HG02588 (cell line): Measurements from ENCODE around the gene ANO9.
"Not testable (repeated sequence)": the region's sequence is repeated elsewhere in the genome, so short reads cannot be mapped to it uniquely, and the experiment has no call there.

ENCODE experiments used
- ATAC-seq: cut with Tn5 transposase; IDR thresholded peaks from one replicate; pipeline ENCODE4 v1.9.1; 2021; ENCODE audit warnings: mild to moderate bottlenecking, moderate library complexity; ENCODE audit not compliant: unreplicated experiment

Gene ANO9

DNA sequence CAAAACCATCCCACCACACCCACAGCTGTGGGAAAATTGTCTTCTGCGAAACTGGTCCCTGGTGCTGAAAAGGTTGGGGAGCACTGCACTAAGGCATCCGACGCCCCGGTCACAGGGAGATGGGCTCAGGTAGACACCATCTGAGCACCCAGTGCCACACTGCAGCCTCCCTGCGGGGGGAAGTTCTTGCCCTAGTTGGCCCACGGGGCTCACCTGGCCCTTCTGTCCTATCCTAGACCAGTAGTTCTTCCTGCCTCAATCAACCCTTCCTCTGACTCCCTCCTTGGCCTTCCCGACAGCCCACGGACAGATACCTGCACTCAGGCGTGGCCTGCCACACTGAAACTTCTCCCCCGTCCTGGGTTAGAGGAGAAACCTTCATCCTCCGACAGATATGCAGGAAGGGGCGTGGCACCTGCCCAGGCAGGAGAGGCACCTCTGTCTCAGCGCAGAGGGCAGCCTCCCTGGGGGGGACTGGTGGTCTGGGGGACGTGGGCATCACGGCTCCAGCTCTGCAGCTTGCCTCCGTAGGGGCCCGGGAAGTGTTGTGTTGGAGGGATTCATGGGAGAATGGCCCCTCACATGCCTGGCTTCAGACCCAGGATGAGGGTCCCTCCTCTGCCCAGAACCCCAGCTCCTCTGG is 4.5 kb downstream of the ANO9 start:
- ATAC-seq, result no peak

DNA sequence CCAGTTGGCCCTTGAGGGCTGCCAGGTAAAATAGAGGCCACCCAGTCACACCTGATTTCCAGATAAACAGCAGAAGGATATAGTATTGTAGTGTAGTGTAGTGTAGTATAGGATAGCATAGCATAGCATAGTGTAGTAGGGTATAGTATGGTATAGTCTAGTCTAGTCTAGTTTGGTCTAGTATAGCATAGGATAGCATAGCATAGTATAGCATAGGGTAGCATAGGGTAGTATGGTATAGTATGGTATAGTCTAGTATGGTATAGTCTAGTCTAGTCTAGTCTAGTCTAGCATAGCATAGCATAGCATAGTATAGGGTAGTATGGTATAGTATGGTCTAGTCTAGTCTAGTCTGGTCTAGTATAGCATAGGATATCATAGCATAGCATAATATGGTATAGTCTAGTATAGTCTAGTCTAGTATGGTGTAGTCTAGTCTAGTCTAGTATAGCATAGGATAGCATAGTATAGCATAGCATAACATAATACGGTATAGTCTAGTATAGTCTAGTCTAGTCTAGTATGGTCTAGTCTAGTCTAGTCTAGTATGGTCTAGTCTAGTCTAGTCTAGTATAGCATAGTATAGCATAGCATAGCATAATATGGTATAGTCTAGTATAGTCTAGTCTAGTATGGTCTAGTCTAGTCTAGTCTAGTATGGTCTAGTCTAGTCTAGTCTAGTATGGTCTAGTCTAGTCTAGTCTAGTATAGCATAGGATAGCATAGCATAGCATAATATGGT is 6.6 kb downstream of the ANO9 start:
- ATAC-seq, result not testable (repeated sequence)

GRCh38 chr11:434496-434895 is 7.3 kb downstream of the ANO9 start:
- no peak for ATAC-seq

DNA sequence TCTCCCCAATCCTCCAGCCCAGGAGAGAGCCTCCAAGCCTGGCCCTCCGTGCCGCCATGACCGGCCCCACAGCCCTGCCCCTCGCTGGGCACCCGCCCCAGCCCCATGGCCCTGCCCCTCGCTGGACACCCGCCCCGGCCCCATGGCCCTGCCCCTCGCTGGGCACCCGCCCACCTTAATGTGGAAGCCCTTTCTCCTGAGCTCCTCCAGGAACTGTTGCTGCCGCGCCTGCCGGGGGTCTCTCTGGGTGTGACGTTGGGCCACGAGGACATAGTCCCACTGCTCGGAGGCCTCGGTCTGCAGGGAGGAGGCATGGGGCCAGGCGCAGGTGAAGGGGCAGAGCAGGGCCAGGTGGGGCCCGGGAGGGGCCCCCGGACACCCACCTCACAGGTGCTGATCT is 8.2 kb downstream of the ANO9 start:
- ATAC-seq, result no peak

DNA sequence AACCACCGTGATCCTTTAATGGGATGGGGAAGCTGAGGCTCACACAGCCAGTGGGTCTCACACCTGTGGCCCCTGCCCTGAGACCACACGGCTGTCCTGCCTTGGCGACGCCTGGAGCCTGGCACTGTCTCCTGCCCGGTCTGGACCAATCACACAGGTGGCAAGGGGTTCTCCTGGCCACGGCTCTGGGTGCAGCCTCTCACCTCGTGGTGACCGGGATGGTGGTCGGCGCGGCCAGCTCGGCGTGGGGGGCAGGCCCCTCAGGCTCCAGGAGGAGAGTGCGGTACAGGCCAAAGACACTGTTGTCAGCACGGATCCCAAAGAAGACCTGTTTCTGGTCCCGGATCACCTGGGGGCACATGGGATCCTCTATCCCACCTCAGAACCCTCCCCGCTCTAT is 8.7 kb downstream of the ANO9 start:
- ATAC-seq, result no peak

DNA sequence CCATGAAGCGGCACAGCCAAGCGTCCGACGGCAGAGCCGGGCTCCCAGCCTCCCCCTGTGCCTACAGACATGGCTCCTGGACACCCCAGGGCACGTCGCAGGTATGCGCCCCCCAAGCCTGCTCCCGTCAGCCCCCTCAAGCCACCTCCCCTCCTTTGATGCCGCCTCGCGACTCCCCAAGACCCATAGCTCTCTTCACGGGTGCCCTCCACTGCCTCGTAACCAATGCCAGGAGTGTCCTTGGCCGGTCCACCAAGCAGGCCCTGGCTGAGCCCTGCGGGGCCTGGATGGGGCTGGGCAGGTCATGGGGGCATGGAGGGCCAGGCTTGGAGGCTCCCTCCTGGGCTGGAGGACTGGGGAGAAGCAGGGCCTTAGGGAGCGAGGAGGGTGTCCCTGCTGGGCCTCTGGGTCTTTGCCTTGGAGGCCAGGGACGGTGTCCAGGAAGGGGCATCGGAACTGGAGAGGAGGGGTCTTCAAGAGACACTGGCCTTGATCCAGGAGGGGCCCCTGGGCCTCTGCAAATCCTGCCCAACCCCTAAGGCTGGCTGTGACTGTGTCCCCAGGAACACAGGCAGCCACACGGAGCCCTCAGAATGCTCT is 9.2 kb downstream of the ANO9 start:
- no peak for ATAC-seq

- no peak for ATAC-seq
Measured at GRCh38 chr11:431921-432320, 9.9 kb downstream of the ANO9 start.

DNA sequence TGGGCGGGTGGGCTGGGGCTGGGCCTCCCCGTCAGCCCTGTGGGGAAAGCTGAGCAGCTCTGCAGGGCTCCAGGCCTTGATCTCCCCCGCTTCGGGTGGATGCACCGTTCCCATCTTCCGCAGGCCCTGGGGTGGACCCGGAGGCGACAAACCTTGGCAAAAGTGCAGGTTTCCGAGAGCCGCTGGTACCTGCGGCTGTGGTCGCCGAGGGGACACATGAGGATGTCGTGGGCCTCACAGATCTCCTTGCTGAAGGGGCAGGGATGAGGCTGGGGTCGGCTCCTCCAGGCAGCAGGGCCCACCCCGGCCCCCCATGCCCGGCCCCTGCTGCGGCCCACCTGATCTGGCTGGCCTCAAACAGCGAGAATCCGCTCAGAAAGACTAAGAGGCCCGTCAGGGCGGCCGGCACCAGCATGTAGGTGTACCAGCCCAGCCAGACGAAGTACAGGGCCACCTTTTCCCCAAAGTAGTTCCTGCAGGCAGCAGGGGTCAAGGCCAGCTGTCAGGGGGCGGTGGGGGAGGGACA is 11.8 kb downstream of the ANO9 start:
- ATAC-seq, result no peak

GRCh38 chr11:429391-429790 is 12.4 kb downstream of the ANO9 start:
- ATAC-seq, result no peak

- no peak for ATAC-seq
Measured at GRCh38 chr11:428295-428694, 13.5 kb downstream of the ANO9 start.

DNA sequence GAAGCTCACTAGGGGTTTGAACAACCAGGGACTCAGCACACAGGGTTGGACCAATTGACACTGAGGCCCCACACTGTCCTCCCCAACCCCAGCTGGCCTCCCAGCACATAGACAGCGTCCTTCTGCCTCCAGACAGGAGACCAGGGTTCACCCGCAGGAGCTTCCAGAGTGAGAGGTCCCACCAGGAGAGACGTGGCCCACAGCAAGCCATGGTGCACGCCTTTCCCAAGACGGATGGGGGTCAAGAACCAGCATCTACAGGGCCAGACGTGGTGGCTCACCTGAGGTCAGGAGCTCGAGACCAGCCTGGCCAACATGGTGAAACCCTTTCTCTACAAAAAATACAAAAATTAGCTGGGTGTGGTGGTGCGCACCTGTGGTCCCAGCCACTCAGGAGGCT is 15.0 kb downstream of the ANO9 start:
- no peak for ATAC-seq

GRCh38 chr11:425301-425700 is 16.5 kb downstream of the ANO9 start:
- no peak for ATAC-seq

- not testable (repeated sequence) for ATAC-seq
Measured at GRCh38 chr11:424766-425165, 17.0 kb downstream of the ANO9 start.

DNA sequence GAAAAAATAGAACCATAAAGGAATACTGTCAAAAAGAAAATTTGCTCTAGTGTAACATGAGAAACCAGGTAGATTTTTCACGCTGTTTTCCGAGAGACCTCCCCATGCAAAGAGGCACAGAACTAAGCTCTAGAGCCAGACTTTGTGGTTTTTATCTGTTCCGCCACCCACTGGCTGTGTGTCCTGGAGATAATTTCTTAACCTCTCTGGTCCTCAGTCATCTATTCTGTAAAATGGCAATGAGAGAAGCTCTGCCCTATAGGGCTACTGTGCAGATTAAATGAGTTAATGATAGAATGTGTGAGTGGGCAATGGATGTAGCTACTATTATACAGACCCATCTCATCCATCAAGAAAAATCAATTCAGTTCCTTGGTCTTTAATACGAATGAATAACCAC is 17.6 kb downstream of the ANO9 start:
- no peak for ATAC-seq

- no peak for ATAC-seq
Measured at GRCh38 chr11:422249-422656, 19.6 kb downstream of the ANO9 start.

DNA sequence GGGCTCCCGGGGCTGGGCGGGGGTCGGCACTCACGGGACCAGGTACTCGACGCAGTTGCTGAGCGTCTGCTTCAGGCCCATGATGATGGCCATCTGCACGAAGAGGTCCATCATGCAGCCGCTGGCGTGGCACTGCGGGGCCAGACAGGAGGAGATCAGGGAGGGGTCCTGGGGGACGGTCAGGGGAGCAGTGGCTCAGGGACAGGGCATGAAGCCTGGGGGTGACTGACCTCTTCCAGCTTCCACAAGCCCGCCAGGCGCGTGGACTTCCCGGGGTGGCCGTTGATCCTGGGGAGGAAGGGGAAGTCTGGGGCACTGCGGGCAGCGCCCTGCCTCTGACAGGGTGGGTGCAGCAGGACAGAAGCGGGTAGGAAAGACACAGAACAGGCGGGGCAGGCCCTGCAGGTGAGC is 20.9 kb downstream of the ANO9 start:
- no peak for ATAC-seq

GRCh38 chr11:420054-420910 is 21.5 kb downstream of the ANO9 start:
- ATAC-seq, result no peak

DNA sequence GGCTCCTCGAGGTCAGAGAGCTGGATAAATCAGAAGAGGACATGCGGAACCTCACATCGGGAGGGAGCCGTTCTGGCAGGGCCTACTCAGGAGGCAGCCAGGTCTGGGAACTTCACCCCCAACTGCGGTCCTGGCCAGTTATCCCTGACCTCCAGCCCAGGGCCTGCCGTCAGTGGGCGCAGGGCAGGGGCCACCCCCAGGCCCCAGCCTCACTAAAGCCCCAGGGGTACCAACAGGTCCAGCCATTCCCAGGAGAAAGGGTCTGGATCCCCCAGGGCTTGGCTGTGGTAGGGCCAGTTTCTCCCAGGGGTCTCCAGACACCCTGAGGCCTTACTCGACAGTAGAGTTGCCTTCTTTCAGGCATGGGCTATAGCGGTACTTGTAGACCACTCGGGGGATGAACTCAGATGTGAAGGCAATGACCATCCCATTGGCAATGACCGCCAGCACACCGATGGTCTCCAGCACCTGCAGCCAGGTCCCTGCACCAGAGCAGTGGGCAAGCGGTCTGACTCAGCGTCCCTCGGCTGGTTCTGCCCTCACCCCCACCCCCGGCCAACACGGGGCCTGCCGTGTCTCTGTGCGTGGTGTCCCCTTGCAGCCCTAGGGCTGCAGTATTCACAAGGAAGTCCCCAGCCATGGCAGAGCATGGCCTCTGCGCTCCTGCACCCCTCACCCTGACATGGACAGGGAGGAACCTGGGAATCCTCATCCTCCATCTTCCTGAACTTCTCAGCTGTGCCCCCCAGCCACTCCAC is 22.4 kb downstream of the ANO9 start:
- no peak for ATAC-seq

GRCh38 chr11:418343-419247 is 23.2 kb downstream of the ANO9 start:
- no peak for ATAC-seq
